ENCODE measurements around the gene FNDC3A.
A peak's percentile ranks its signal among the peaks of the same experiment; 100 is the strongest.
"Not testable (repeated sequence)": the region's sequence is repeated elsewhere in the genome, so short reads cannot be mapped to it uniquely, and the experiment has no call there.

Gene FNDC3A

GRCh38 chr13:49093376-49093775 is 117.7 kb downstream of the FNDC3A start:
- DNase-seq, result no peak

DNA sequence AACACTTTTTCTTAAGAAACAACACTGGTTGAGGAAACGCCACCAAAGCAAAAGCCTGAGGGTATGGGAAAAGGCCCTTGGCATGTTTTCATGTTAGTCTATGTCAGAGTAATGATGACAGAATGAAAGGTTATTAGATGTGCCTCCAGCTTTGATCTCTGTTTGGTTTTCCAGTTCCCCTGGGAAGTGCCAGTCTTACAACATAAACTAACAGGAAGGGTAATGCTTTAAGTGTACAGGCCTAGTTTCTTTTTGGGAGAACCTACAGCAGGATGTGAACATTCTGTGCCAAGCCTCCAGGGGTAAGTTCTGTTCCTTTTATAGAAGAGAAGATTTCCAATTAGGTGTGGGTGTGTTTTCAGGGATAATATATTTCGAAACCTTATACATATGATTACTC is 121.7 kb downstream of the FNDC3A start:
- no peak for DNase-seq

DNA sequence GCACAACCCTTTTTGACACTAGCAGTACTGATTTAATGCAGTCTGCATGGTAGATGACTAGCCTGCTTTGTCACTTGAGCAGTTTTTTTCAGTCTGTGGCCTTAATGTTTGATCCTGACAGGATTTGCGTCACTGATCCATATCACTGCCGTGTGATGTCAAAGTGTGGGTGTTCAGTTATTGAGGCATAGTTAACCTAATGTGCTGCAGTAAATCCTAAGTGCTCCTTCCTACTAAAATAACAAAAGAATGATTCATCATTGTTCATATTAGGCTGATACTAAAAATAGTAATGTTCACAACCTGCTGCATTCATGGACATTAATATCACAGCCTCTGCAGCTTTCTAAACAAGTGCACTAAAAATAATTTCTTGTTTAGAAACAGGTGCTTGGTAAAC is 122.5 kb downstream of the FNDC3A start:
- no peak for DNase-seq

DNA sequence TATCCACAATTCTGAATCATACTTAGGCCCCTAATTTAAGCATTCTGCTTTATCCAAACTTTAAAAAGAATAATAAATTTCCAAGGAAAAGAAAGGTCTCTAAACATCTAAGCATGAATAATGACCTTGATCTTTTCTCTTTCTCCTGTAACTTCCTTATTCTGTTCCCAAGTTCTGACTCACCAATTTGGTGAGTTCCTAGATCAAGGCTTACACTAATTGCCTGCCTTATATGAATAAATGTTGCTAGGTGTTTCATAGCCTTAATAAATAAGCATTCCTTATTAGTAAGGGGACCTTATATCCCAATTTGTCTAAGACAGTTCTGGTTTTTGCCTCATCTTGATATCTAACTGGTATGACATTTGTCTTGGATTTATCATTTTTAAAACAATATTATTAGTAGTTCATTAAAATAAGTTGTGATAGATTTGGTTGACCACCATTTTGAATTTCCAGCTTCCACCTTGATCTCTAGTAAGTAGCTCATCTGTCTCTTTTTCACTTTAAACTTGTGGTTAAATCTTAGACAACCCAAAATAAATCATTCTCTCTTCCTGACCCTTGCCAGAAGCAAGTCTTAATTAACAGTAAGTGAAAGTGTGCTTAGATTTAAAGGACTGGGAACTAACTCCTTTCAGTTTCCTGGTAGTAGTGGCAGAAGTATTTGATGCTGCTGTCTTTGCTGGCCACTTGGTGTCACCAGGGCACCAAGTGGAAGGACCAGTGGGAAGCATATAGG is 123.2 kb downstream of the FNDC3A start:
- no peak for DNase-seq

GRCh38 chr13:49099513-49099877 is 123.8 kb downstream of the FNDC3A start:
- no peak for DNase-seq

- DNase-seq, result no peak
These were observed 125.2 kb downstream of the FNDC3A start for GRCh38 chr13:49100637-49101570.

DNA sequence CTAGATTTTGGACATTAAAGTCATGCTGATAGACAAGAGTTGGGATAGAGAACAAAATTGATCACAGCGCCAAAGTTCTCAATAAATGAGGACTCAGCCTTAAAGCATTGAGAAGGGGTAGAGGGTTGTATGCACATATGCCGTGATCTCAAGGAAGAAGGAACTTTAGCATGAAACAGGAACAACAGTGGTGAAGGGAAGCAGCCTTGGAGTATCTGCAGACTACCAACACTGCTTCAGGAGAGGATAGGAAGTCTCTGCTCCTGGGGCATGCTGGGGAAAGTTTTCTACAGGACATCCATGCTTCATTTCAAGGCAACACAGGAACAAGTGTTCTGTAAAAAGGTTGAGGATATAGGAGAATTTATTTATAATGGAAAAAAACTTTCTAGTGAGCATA is 132.5 kb downstream of the FNDC3A start:
- no peak for DNase-seq

GRCh38 chr13:49110122-49110912 is 134.6 kb downstream of the FNDC3A start:
- DNase-seq, result peak; percentile 77

- DNase-seq, result no peak
These were observed 135.1 kb downstream of the FNDC3A start for GRCh38 chr13:49110913-49111170.

DNA sequence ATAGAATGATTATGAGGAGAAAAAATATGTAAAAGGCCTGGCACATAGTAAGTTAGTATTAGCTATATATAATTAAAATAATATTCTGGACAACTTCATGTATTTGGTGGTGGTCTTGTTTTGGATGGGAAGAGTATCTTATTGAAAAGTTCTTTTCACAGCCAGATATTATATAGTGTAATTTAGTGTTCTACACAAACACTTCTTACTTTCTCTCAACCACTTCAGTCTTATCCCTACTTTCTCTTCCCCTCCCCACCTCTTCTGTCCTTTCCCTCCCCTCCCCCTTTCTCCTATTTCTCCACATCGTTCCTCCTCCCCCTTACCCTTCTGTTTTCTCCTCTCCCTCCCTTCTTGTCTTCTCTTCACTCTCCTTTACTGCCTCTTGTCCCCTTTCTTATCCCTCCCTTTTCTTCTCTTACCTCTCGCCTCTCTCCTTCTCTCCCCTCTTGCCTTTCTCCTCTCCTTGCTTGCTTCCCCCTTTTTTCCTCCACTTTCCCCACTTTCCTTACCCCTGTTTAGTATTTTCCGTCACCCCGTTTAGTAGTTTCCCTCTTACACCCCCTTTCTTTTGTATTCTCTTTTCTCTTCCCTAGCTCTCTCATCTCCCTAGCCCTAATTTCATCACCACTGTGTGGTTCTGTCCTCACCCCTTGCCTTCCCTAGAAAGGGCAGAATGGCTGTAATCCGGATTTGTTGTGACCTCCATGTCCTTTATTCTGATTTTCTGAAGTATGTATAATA is 137.2 kb downstream of the FNDC3A start:
- DNase-seq, result no peak

DNA sequence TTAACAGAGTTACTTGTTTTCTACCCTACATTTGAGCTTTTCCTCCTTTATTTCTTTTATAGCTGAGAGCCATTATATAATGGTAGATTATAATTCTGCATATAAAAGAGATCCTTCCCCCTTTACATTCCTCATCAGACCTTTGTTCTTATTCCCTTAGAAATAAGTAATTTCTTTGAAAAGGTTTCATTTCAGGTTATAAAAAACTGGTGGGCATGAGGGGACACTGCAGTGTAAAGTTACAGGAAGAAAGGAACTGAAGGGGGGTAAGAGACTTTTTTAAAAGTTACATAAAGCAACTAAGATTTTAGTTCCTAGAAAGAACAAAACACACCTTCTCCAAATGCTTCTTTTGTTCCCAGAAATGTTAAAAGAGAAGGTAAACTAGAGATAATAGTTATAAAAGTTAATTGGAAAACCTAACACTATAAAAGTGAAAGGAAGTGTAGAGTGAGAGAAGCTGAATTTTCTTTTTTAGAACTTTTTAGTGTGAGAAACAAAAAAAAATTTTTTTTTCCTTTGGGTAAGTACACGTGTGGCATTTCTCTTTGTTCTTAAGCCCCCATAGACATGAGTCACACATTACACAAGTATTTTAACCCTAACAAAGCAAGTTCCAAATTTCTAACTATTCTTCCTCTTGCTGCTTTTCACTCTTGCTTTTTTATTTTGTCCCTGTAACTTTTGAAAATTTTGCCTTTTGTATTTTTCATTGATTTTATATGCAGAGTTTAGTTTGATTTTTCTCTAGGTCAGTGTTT is 138.0 kb downstream of the FNDC3A start:
- peak; percentile 15 for DNase-seq

DNA sequence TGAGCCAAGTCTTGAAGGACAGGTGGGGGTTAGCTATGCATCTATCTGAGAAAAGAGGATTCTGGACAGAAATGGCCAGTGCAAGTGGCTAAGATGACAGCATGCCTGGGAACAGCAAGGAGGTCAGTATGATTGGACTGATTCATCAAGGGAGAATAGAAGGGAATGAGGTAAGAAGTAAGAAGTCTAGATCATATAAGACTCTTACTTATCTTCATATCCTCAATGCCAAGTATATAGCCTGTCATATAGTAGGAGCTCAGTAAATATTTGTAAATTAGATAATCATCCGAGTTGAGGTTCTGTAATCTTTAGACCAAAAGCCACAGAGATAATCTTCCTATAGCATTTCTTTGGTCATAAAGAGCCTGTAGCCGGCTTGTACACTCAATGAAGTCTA is 141.2 kb downstream of the FNDC3A start:
- no peak for DNase-seq

GRCh38 chr13:49118455-49118854 is 142.7 kb downstream of the FNDC3A start:
- not testable (repeated sequence) for DNase-seq

DNA sequence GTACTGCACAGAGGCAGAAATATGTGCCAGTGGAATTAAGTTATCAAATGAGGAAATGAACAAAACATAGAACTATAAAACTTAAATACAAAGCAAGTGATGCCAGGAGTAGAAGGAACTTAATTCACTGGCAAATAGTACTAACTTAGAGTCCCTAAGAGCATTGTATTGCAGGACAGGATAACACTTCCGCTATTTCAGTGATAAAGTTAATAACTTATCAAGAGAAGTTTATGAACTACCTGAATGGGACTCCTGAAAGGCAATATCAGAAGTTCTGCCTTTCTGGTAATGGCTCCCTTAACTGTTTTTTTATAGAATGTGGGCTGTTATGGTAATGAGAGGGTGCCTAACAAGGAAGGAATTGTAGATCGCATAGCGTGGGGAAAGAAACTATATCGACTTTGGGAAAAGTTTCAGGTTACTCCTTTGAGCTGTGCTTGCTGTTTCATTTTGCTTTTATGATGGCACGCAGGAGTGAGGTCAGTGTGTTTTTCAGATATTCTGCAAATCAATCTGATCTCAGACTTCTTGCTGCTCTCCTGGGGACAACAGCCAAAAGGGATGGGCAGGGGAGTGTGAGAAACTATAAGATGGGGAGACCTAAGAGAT is 149.1 kb downstream of the FNDC3A start:
- no peak for DNase-seq

- no peak for DNase-seq
These were observed 150.3 kb downstream of the FNDC3A start for GRCh38 chr13:49125964-49126524.

- DNase-seq, result no peak
These were observed 156.8 kb downstream of the FNDC3A start for GRCh38 chr13:49132479-49133002.

DNA sequence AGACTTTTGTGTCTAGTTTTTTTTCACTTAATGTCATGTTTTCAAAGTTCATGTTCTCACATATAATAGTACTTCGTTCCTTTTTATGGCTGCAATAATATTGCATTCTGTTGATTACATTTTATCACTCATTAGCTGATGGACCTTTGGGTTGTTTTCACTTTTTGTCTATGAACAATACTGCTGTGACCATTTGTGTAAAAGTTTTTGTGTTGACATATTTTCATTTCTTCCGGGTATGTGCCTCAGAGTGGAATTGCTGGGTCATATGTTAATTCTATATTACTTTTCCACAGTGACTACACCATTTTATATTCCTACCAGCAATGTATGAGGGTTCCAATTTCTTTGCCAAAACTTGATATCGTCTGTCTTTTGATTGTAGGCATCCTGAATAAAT is 158.6 kb downstream of the FNDC3A start:
- no peak for DNase-seq

DNA sequence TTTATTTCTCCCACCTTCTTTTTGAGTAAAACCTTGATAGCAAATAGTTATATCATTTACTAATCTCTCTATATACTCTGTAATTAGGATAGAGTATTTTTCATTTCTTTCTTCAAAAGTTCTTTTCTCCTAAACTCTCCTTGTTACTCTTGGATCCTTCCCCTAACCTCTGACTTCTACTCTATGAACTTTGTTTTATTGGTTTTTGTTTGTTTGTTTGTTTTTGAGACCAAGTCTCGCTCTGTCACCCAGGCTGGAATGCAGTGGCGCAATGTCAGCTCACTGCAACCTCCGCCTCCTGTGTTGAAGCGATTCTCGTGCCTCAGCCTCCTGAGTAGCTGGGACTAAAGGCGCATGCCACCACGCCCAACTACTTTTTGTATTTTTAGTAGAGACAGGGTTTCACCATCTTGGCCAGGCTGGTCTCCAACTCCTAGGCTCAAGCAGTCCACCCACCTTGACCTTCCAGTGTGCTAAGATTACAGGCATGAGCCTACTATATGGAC is 161.5 kb downstream of the FNDC3A start:
- not testable (repeated sequence) for DNase-seq

DNA sequence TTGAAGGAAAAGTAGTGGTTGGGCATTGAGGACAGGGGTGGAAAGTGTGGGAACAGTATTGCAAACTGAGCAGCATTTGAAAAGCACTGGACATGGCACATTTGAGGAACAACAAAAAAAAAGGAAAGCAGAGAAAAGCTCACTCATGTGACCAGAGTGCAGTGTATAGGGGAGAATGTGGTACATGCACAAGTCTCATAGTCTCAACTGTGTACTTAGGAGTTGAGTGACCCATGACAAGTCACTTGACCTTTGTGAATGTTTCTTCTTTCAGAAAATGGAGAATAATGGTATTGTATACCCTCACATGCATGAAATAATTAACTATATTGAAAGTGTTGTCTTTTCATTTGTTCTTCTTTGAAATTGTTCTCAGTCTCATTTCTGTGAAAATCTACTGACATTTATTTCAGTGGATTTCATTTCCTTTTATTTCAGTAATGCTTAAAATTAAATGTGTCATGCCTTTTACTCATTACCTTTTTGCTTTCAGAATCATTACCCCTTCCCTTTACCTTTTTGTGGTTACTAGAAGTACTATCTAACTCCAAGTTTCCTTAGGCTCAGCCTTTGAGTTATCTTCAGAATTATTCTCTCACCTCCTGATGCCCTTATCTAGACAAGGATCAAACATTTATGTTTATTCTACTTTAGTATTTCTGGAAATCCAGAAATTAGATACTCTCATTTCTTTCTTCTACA is 165.3 kb downstream of the FNDC3A start:
- DNase-seq, result no peak

GRCh38 chr13:49146950-49147355 is 171.2 kb downstream of the FNDC3A start:
- DNase-seq, result peak; percentile 51
